A549 treated with CpdA at 1 μM for 4 hours (cell line): ENCODE data around the gene USH1C. TPM values are rescaled to one million over a fixed set of nuclear protein-coding genes. Genes with fewer than 3 reads are reported as not detected.

Experiments used
- total RNA-seq: library from RNA; stranded (reverse); fragments of 200-300 nt; extraction: Qiagen RNA extraction; gene quantifications from 5 replicates; pipeline ENCODE4 v1.2.3, GENCODE V29; 2022; ENCODE audit warnings: low read depth

Gene USH1C
- 0.85 to 1.2 TPM (median 1.1 TPM) in 5 replicates for total RNA-seq

GRCh38 chr11:17544181-17544622 lies at the start of gene USH1C:
Gene USH1C (minus strand): TSS chr11:17544416. CDS start chr11:17544307, 109 bp downstream.

GRCh38 chr11:17547051-17547577 lies 2.9 kb upstream of the USH1C start, which contains the start of gene OTOG:
Gene OTOG (plus strand): TSS chr11:17547259. CDS start chr11:17547373, 114 bp downstream.

GRCh38 chr11:17476317-17477083 lies 67.7 kb downstream of the USH1C start, which contains the start of gene ABCC8:
Gene ABCC8 (minus strand): TSS chr11:17476845. CDS start chr11:17476776, 69 bp downstream.

Other genes with a start within 250 kb of the USH1C start
- 1.8 to 3.2 TPM (median 1.9 TPM) in 5 replicates for gene NCR3LG1, start 192.6 kb downstream of the USH1C start, total RNA-seq
- 0.16 to 0.60 TPM (median 0.32 TPM) in 5 replicates for gene KCNJ11, start 155.8 kb downstream of the USH1C start, total RNA-seq
- 1.3 to 2.2 TPM (median 1.5 TPM) in 5 replicates for gene ABCC8, start 67.6 kb downstream of the USH1C start, total RNA-seq
- gene OTOG, start 2.8 kb upstream of the USH1C start, total RNA-seq, result not detected in 5 replicates
- not detected in 5 replicates for gene MYOD1, start 175.2 kb upstream of the USH1C start, total RNA-seq
- gene KCNC1, start 190.4 kb upstream of the USH1C start, total RNA-seq, result 0.05 to 0.10 TPM (median 0.06 TPM) in 5 replicates